Spleen (tissue), 11 donors: ENCODE data around the gene DDX31. TPM values are rescaled to one million over a fixed set of nuclear protein-coding genes. Genes with fewer than 3 reads are reported as not detected.

Experiments used
- DNase-seq: peaks from one replicate; pipeline ENCODE4 v3.0.0-alpha.2; 2020
- H3K27ac ChIP-seq, 8 donors: fragments of 200-600 bp; sonication (generic) in 7 of 8; 1 replicate in 4 of 8; 2 replicates in 4 of 8; pipeline versions ENCODE4 v1.5.0 to v1.8.0; 2016 to 2021; ENCODE audit warnings: inconsistent platforms in 4 of 8, mild to moderate bottlenecking in 4 of 8, moderate library complexity in 1 of 8
- H3K27me3 ChIP-seq, 7 donors: fragments of 200-600 bp; sonication (generic) in 6 of 7; replicated peaks in 1 of 7; 1 replicate in 4 of 7; 2 replicates in 3 of 7; pipeline versions ENCODE4 v1.5.0 to v1.8.0; 2016 to 2021; ENCODE audit warnings: inconsistent platforms in 3 of 7, mild to moderate bottlenecking in 1 of 7
- H3K36me3 ChIP-seq, 6 donors: fragments of 200-600 bp; sonication (generic) in 5 of 6; 1 replicate in 4 of 6; 2 replicates in 2 of 6; pipeline versions ENCODE4 v1.5.0 to v1.8.0; 2016 to 2021; ENCODE audit warnings: inconsistent platforms in 2 of 6
- H3K4me1 ChIP-seq, 6 donors: fragments of 200-600 bp; sonication (generic) in 5 of 6; 1 replicate in 3 of 6; 2 replicates in 3 of 6; pipeline versions ENCODE4 v1.5.0 to v1.8.0; 2016 to 2021; ENCODE audit warnings: inconsistent platforms in 3 of 6
- H3K4me3 ChIP-seq, 8 donors: fragments of 200-600 bp; sonication (generic) in 7 of 8; 1 replicate in 4 of 8; 2 replicates in 4 of 8; pipeline versions ENCODE4 v1.5.0 to v1.8.0; 2016 to 2021; ENCODE audit warnings: inconsistent platforms in 4 of 8, mild to moderate bottlenecking in 4 of 8, moderate library complexity in 2 of 8
- H3K9me3 ChIP-seq, 8 donors: fragments of 200-600 bp; sonication (generic) in 7 of 8; 1 replicate in 4 of 8; 2 replicates in 4 of 8; pipeline versions ENCODE4 v1.5.0 to v1.8.0; 2016 to 2021; ENCODE audit warnings: inconsistent platforms in 4 of 8
- CTCF ChIP-seq, 11 experiments: fragments of 200-600 bp in 7 of 11; fragments of 450-650 bp in 4 of 11; sonication (generic) in 4 of 11; IDR thresholded peaks in 8 of 11; conservative IDR thresholded peaks in 3 of 11; 1 replicate in 7 of 11; 2 replicates in 4 of 11; pipeline versions ENCODE4 v1.4.0 to v1.8.0; 2016 to 2021; ENCODE audit warnings: antibody characterized with exemption in 11 of 11, inconsistent platforms in 4 of 11, mild to moderate bottlenecking in 1 of 11
- POLR2A ChIP-seq, 3 donors: fragments of 450-650 bp; IDR thresholded peaks; one replicate each; pipeline ENCODE4 v1.5.1; 2017; ENCODE audit warnings: antibody characterized with exemption in 3 of 3, mild to moderate bottlenecking in 1 of 3
- POLR2AphosphoS5 ChIP-seq, 3 donors: sonication (generic); formaldehyde crosslinking; IDR thresholded peaks; one replicate each; pipeline ENCODE4 v1.5.1; 2017; ENCODE audit warnings: antibody characterized with exemption in 3 of 3
- WGBS, 5 donors: extraction: QIAGEN DNeasy Blood & Tissue Kit in 3 of 5; methylation state at CpG; one replicate each; pipeline versions ENCODE4 v1.1.5 to v1.1.7; 2013 to 2018; 5-methylcytosine and 5-hydroxymethylcytosine counted together
- intact Hi-C: fragments of 100-400 bp; cut with DNase I; formaldehyde crosslinking; loops from one replicate; pipeline ENCODE4 v1.15.0; 2023; ENCODE audit warnings: low total_unique reads
- polyA plus RNA-seq, 3 donors: library from polyadenylated mRNA; stranded (reverse); fragments of 200-250 nt; gene quantifications; one replicate each; pipeline ENCODE4 v1.2.1, GENCODE V29; 2013
- total RNA-seq, 7 donors: library from RNA; depleted of rRNA in 3 of 7; stranded (reverse); fragments of >200 nt in 3 of 7; fragmentation: NEBNext Ultra II Directional in 4 of 7; extraction: Animal tissue kit (Norgen Biotek cat#: 25700) in 4 of 7; gene quantifications; one replicate each; pipeline versions ENCODE4 v1.1.0 to v1.2.1, GENCODE V29; 2016 to 2021
- donor health status: healthy with polysubstance abuse.
- donor health status: DM: no; HTN: no; CAD: no; lungs with moderate emphysema.
- donor health status: DM: no; HTN: no; CAD: no.
- donor health status: Bipolar disorder and iron deficiency.
- donor health status: healthy.
- donor health status: DM: no; HTN: no; CAD: no.
- donor health status: DM: yes; HTN: yes; CAD: no.

Gene DDX31
- total and polyA plus RNA-seq, 10 donors = 8.6 to 19.3 (median 14.7) TPM

- 86 to 96% (median 90%) methylated on average over 2 of the region's 2 CpGs for WGBS, 5 donors
- H3K4me3 ChIP-seq = no peak overlapping the region
- peaks cover 0 to 49% (median 36%) of the 10 kb centered on the region in 6 donors for H3K36me3 ChIP-seq
- no peak for DNase-seq
- no peaks in the 10 kb centered on the region for H3K9me3 ChIP-seq
- TF ChIP-seq POLR2AphosphoS5 (IDR thresholded peaks at IDR 0.05) (no peak), CTCF (IDR thresholded peaks at IDR 0.05 in 8 of 11, conservative IDR thresholded peaks at IDR 0.05 in 3 of 11) (no peak), POLR2A (IDR thresholded peaks at IDR 0.05) (no peak)
- H3K4me1 ChIP-seq = peaks cover 0 to 14% (median 7%) of the 10 kb centered on the region in 6 donors
- no peaks in the 10 kb centered on the region for H3K27me3 ChIP-seq
- no peak overlapping the region for H3K27ac ChIP-seq
- intact Hi-C loops = no loop called here
These were observed 5.9 kb downstream of the DDX31 start for GRCh38 chr9:132663851-132664250.

GRCh38 chr9:132663117-132663516 lies 6.7 kb downstream of the DDX31 start:
- intact Hi-C loops = no loop called here
- H3K9me3 ChIP-seq = no peaks in the 10 kb centered on the region
- TF ChIP-seq POLR2AphosphoS5 (IDR thresholded peaks at IDR 0.05) (no peak), CTCF (IDR thresholded peaks at IDR 0.05 in 8 of 11, conservative IDR thresholded peaks at IDR 0.05 in 3 of 11) (no peak), POLR2A (IDR thresholded peaks at IDR 0.05) (no peak)
- H3K4me1 ChIP-seq = peaks cover 0 to 7% (median 2%) of the 10 kb centered on the region in 6 donors
- no peak overlapping the region for H3K27ac ChIP-seq
- WGBS, 5 donors = 81 to 91% (median 86%) methylated on average over 10 to 11 of the region's 11 CpGs
- H3K27me3 ChIP-seq = no peaks in the 10 kb centered on the region
- no peak for DNase-seq
- no peak overlapping the region for H3K4me3 ChIP-seq
- peaks cover 0 to 56% (median 42%) of the 10 kb centered on the region in 6 donors for H3K36me3 ChIP-seq

GRCh38 chr9:132662152-132662945 lies 7.4 kb downstream of the DDX31 start:
- Histone ChIP-seq H3K27me3 (no peaks in the 10 kb centered on the region), H3K4me1 (no peaks in the 10 kb centered on the region), H3K4me3 (no peak overlapping the region), H3K9me3 (no peaks in the 10 kb centered on the region), H3K36me3 (peaks cover 0 to 64% (median 49%) of the 10 kb centered on the region in 6 donors), H3K27ac (no peak overlapping the region)
- intact Hi-C loops = no loop called here
- TF ChIP-seq CTCF (IDR thresholded peaks at IDR 0.05 in 8 of 11, conservative IDR thresholded peaks at IDR 0.05 in 3 of 11) (no peak), POLR2A (IDR thresholded peaks at IDR 0.05) (no peak), POLR2AphosphoS5 (IDR thresholded peaks at IDR 0.05) (no peak)
- 84 to 99% (median 90%) methylated on average over 12 of the region's 12 CpGs for WGBS, 5 donors
- no peak for DNase-seq

GRCh38 chr9:132656299-132656698 lies 13.5 kb downstream of the DDX31 start:
- TF ChIP-seq POLR2A (IDR thresholded peaks at IDR 0.05) (no peak), POLR2AphosphoS5 (IDR thresholded peaks at IDR 0.05) (no peak), CTCF (IDR thresholded peaks at IDR 0.05 in 8 of 11, conservative IDR thresholded peaks at IDR 0.05 in 3 of 11) (no peak)
- intact Hi-C loops = no loop called here
- no peak overlapping the region for H3K4me3 ChIP-seq
- no peak for DNase-seq
- H3K27me3 ChIP-seq = no peaks in the 10 kb centered on the region
- no peaks in the 10 kb centered on the region for H3K4me1 ChIP-seq
- no peak overlapping the region for H3K27ac ChIP-seq
- H3K9me3 ChIP-seq = no peaks in the 10 kb centered on the region
- peaks cover 0 to 90% (median 63%) of the 10 kb centered on the region in 6 donors for H3K36me3 ChIP-seq
- WGBS, 5 donors = 87 to 95% (median 91%) methylated on average over 7 of the region's 7 CpGs
